ENCODE data around the gene SLC25A22.

DNA sequence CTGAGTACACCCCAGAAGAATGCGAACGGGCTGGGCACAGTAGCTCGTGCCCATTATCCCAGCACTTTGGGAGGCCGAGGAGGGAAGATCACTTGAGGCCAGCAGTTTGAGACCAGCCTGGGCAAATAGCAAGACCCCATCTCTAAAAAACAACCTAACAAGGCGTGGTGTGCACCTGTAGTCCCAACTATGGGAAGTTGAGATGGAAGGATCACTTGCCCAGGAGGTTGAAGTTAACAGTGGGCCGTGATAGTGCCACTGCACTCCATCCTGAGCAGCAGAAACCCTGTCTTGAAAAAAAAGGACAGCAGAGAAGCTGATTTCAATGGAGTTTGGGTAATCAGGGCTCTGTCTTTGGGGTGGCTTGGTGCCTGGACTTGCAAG is 15.0 kb upstream of the SLC25A22 start:
- TF ChIP-seq, protein P1, sequence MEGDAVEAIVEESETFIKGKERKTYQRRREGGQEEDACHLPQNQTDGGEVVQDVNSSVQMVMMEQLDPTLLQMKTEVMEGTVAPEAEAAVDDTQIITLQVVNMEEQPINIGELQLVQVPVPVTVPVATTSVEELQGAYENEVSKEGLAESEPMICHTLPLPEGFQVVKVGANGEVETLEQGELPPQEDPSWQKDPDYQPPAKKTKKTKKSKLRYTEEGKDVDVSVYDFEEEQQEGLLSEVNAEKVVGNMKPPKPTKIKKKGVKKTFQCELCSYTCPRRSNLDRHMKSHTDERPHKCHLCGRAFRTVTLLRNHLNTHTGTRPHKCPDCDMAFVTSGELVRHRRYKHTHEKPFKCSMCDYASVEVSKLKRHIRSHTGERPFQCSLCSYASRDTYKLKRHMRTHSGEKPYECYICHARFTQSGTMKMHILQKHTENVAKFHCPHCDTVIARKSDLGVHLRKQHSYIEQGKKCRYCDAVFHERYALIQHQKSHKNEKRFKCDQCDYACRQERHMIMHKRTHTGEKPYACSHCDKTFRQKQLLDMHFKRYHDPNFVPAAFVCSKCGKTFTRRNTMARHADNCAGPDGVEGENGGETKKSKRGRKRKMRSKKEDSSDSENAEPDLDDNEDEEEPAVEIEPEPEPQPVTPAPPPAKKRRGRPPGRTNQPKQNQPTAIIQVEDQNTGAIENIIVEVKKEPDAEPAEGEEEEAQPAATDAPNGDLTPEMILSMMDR (IDR thresholded peaks at IDR 0.05; ENCODE audit: low read length): no peak
- no peak for TF ChIP-seq EZH2 (IDR thresholded peaks at IDR 0.05; ENCODE audit: borderline replicate concordance, low read length)
